Mesenchymal stem cell (in vitro differentiated cells and primary cell): Measurements from ENCODE around the gene FAM83E.

Experiments used
- DNase-seq: peaks from one replicate; pipeline ENCODE4 v3.0.0-alpha.2; 2013
- H2AFZ ChIP-seq: one replicate; pipeline ENCODE4 v1.6.1; 2013; ENCODE audit warnings: low read depth, mild to moderate bottlenecking, control low read depth, inconsistent platforms, low read length, moderate library complexity
- H2AK5ac ChIP-seq: 2 replicates; pipeline ENCODE4 v1.6.1; 2013; ENCODE audit warnings: low read length, moderate library complexity, mild to moderate bottlenecking, inconsistent platforms; ENCODE audit not compliant: severe bottlenecking
- H2BK120ac ChIP-seq: one replicate; pipeline ENCODE4 v1.6.1; 2013; ENCODE audit warnings: low read depth, mild to moderate bottlenecking, inconsistent platforms, low read length, moderate library complexity
- H2BK12ac ChIP-seq, 2 experiments: one replicate each; pipeline ENCODE4 v1.6.1; 2013; ENCODE audit warnings: inconsistent platforms in 2 of 2, low read length in 2 of 2, mild to moderate bottlenecking in 2 of 2, moderate library complexity in 2 of 2, control low read depth in 1 of 2
- H2BK15ac ChIP-seq: one replicate; pipeline ENCODE4 v1.6.1; 2013; ENCODE audit warnings: mild to moderate bottlenecking, low read depth, inconsistent platforms; ENCODE audit not compliant: poor library complexity, severe bottlenecking
- H2BK5ac ChIP-seq: 2 replicates; pipeline ENCODE4 v1.6.1; 2013; ENCODE audit warnings: low read depth, mild to moderate bottlenecking, low read length, control low read depth, inconsistent platforms; ENCODE audit not compliant: poor library complexity, severe bottlenecking
- H3K14ac ChIP-seq, 2 experiments: one replicate each; pipeline ENCODE4 v1.6.1; 2013; ENCODE audit warnings: inconsistent platforms in 2 of 2, low read length in 2 of 2, control low read depth in 1 of 2, mild to moderate bottlenecking in 1 of 2, moderate library complexity in 1 of 2
- H3K18ac ChIP-seq, 2 experiments: one replicate each; pipeline ENCODE4 v1.6.1; 2013; ENCODE audit warnings: inconsistent platforms in 2 of 2, low read length in 2 of 2, control low read depth in 1 of 2, low read depth in 1 of 2, mild to moderate bottlenecking in 1 of 2
- H3K23ac ChIP-seq, 2 experiments: one replicate each; pipeline ENCODE4 v1.6.1; 2013; ENCODE audit warnings: inconsistent platforms in 2 of 2, low read length in 2 of 2, mild to moderate bottlenecking in 2 of 2, moderate library complexity in 2 of 2, control low read depth in 1 of 2
- H3K27ac ChIP-seq: 2 replicates; pipeline ENCODE4 v1.5.1; 2013; ENCODE audit warnings: mild to moderate bottlenecking, moderate library complexity, low read length, control low read depth, inconsistent platforms; ENCODE audit not compliant: poor library complexity, severe bottlenecking
- H3K27me3 ChIP-seq, 2 experiments: 2 replicates each; pipeline versions ENCODE4 v1.6.1 to v1.7.0; 2013; ENCODE audit warnings: low read length in 2 of 2, mild to moderate bottlenecking in 2 of 2, moderate library complexity in 2 of 2, control low read depth in 1 of 2, inconsistent platforms in 1 of 2; ENCODE audit not compliant: control insufficient read depth in 1 of 2, insufficient read depth in 1 of 2
- H3K36me3 ChIP-seq, 2 experiments: 2 replicates each; pipeline versions ENCODE4 v1.6.1 to v1.7.0; 2013; ENCODE audit warnings: low read length in 2 of 2, control low read depth in 1 of 2, inconsistent platforms in 1 of 2, low read depth in 1 of 2, mild to moderate bottlenecking in 1 of 2; ENCODE audit not compliant: insufficient read depth in 2 of 2, control insufficient read depth in 1 of 2
- H3K4ac ChIP-seq, 2 experiments: one replicate each; pipeline ENCODE4 v1.6.1; 2013; ENCODE audit warnings: inconsistent platforms in 2 of 2, low read length in 2 of 2, mild to moderate bottlenecking in 2 of 2, moderate library complexity in 2 of 2, control low read depth in 1 of 2, low read depth in 1 of 2
- H3K4me1 ChIP-seq: 2 replicates; pipeline ENCODE4 v1.6.1; 2013; ENCODE audit warnings: low read depth, low read length, control low read depth; ENCODE audit not compliant: control insufficient read depth, insufficient read depth
- H3K4me2 ChIP-seq: 2 replicates; pipeline ENCODE4 v1.6.1; 2013; ENCODE audit warnings: low read length, mild to moderate bottlenecking, inconsistent platforms; ENCODE audit not compliant: poor library complexity, severe bottlenecking
- H3K4me3 ChIP-seq, 2 experiments: 2 replicates each; pipeline versions ENCODE4 v1.5.1 to v1.7.0; 2013; ENCODE audit warnings: low read length in 2 of 2, mild to moderate bottlenecking in 2 of 2, control low read depth in 1 of 2, low read depth in 1 of 2; ENCODE audit not compliant: insufficient read depth in 1 of 2
- H3K79me1 ChIP-seq: replicated peaks from 2 replicates; pipeline ENCODE4 v1.6.1; 2013; ENCODE audit warnings: mild to moderate bottlenecking, control low read depth, low read length, inconsistent platforms; ENCODE audit not compliant: poor library complexity, severe bottlenecking
- H3K9ac ChIP-seq: 2 replicates; pipeline ENCODE4 v1.7.0; 2013; ENCODE audit warnings: mild to moderate bottlenecking, low read length, moderate library complexity
- H3K9me3 ChIP-seq: 2 replicates; pipeline ENCODE4 v1.7.0; 2013; ENCODE audit warnings: mild to moderate bottlenecking, low read length; ENCODE audit not compliant: control insufficient read depth
- H4K8ac ChIP-seq: one replicate; pipeline ENCODE4 v1.6.1; 2013; ENCODE audit warnings: inconsistent platforms, mild to moderate bottlenecking, low read length, moderate library complexity
- H4K91ac ChIP-seq: one replicate; pipeline ENCODE4 v1.6.1; 2013; ENCODE audit warnings: mild to moderate bottlenecking, low read length, inconsistent platforms
- WGBS: methylation state at CpG from one replicate; pipeline ENCODE4 v1.1.7; 2013; ENCODE audit warnings: mixed read lengths; 5-methylcytosine and 5-hydroxymethylcytosine counted together

The FAM83E gene

GRCh38 chr19:48637449-48637947 is 22.6 kb upstream of the FAM83E start:
- H3K9me3 ChIP-seq, result no peaks in the 10 kb centered on the region
- no peaks in the 10 kb centered on the region for H3K79me1 ChIP-seq
- H3K4me3 ChIP-seq, result peak overlapping the region; percentile 53 to 81
- peak overlapping the region; percentile 10 for H2AK5ac ChIP-seq
- no peak overlapping the region for H2BK5ac ChIP-seq
- peak overlapping the region; percentile 22 to 92 for H3K4ac ChIP-seq
- peak overlapping the region; percentile 72 for H3K4me2 ChIP-seq
- peak overlapping the region; percentile 93 for H3K27ac ChIP-seq
- H3K14ac ChIP-seq, result peak overlapping the region in 1 of 2 experiments; percentile 40
- H3K23ac ChIP-seq, result no peak overlapping the region
- peak overlapping the region; percentile 99 for H3K9ac ChIP-seq
- H2BK12ac ChIP-seq, result no peak overlapping the region
- no peak overlapping the region for H4K91ac ChIP-seq
- peaks cover 0 to 14% of the 10 kb centered on the region in 2 experiments for H3K36me3 ChIP-seq
- H2BK120ac ChIP-seq, result peak overlapping the region; percentile 86
- peaks cover 0 to 7% of the 10 kb centered on the region in 2 experiments for H3K27me3 ChIP-seq
- under 1% methylated on average over 36 of the region's 38 CpGs for WGBS
- no peak overlapping the region for H2AFZ ChIP-seq
- H3K18ac ChIP-seq, result peak overlapping the region in 1 of 2 experiments; percentile 97
- peak overlapping the region; percentile 60 for H2BK15ac ChIP-seq
- peaks cover 36% of the 10 kb centered on the region for H3K4me1 ChIP-seq
- H4K8ac ChIP-seq, result peak overlapping the region; percentile 45
- peak; percentile 99 for DNase-seq

GRCh38 chr19:48636859-48637448 is 22.1 kb upstream of the FAM83E start, which contains the start of gene DBP:
DBP (minus strand) TSS chr19:48637379; CDS start chr19:48636994, 385 bp downstream.
- H3K79me1 ChIP-seq, result no peaks in the 10 kb centered on the region
- 2% methylated on average over 39 of the region's 40 CpGs for WGBS
- H2AFZ ChIP-seq, result peak within 1 kb of the TSS; percentile 36

GRCh38 chr19:48635966-48636858 is 21.3 kb upstream of the FAM83E start:
- Histone ChIP-seq H3K36me3 (peaks cover 4 to 14% of the 10 kb centered on the region in 2 experiments), H3K79me1 (no peaks in the 10 kb centered on the region), H2BK15ac (peak overlapping the region; percentile 74), H3K4me1 (peaks cover 37% of the 10 kb centered on the region), H3K18ac (peak overlapping the region; percentile 48 to 70), H3K27ac (no peak overlapping the region), H3K23ac (no peak overlapping the region), H2BK5ac (no peak overlapping the region), H2BK120ac (peak overlapping the region; percentile 57), H3K4ac (peak overlapping the region; percentile 18 to 53), H3K27me3 (peaks cover 0 to 7% of the 10 kb centered on the region in 2 experiments), H2AK5ac (no peak overlapping the region), H3K14ac (peak overlapping the region; percentile 58 to 83), H2BK12ac (peak overlapping the region; percentile 38 to 79), H4K8ac (peak overlapping the region; percentile 77), H3K9ac (peak overlapping the region; percentile 99), H3K9me3 (no peaks in the 10 kb centered on the region), H4K91ac (peak overlapping the region; percentile 45), H3K4me3 (peak overlapping the region; percentile 68 to 81), H3K4me2 (peak overlapping the region; percentile 72), H2AFZ (peak overlapping the region; percentile 73)
- WGBS, result 9% methylated on average over 32 of the region's 35 CpGs
- no peak for DNase-seq

More at GRCh38 chr19:48636859-48637448, 22.1 kb upstream of the FAM83E start, which contains the start of gene DBP:
- Histone ChIP-seq H3K23ac (peak within 1 kb of the TSS in 1 of 2 experiments; percentile 48), H3K18ac (peak within 1 kb of the TSS; percentile 48 to 97), H2BK120ac (peak within 1 kb of the TSS; percentile 86), H3K4me3 (peak within 1 kb of the TSS; percentile 53 to 81), H3K4me2 (peak within 1 kb of the TSS; percentile 72), H2BK5ac (peak within 1 kb of the TSS; percentile 5), H3K4me1 (peaks cover 37% of the 10 kb centered on the region), H3K27me3 (peaks cover 0 to 7% of the 10 kb centered on the region in 2 experiments), H3K9ac (peak within 1 kb of the TSS; percentile 99), H4K8ac (peak within 1 kb of the TSS; percentile 45), H3K9me3 (no peaks in the 10 kb centered on the region), H3K36me3 (peaks cover 0 to 14% of the 10 kb centered on the region in 2 experiments), H2AK5ac (peak within 1 kb of the TSS; percentile 10), H3K4ac (peak within 1 kb of the TSS; percentile 53 to 92), H2BK15ac (peak within 1 kb of the TSS; percentile 60), H3K14ac (peak within 1 kb of the TSS; percentile 11 to 58), H3K27ac (peak within 1 kb of the TSS; percentile 93), H2BK12ac (peak within 1 kb of the TSS in 1 of 2 experiments; percentile 79), H4K91ac (peak within 1 kb of the TSS; percentile 70)
- DNase-seq, result no peak
